Lower leg skin (tissue), 3 donors: ENCODE data around the gene GSTCD.

Experiments used
- POLR2A ChIP-seq, 2 donors: fragments of 450-650 bp; IDR thresholded peaks; one replicate each; pipeline ENCODE4 v1.6.1; 2016 to 2017; ENCODE audit warnings: antibody characterized with exemption in 2 of 2, mild to moderate bottlenecking in 1 of 2, moderate library complexity in 1 of 2
- TF ChIP-seq, protein P1 (sequence below), 3 donors: fragments of 450-650 bp; IDR thresholded peaks; one replicate each; pipeline ENCODE4 v1.5.1; 2016; ENCODE audit warnings: antibody characterized with exemption in 3 of 3, mild to moderate bottlenecking in 3 of 3, moderate library complexity in 2 of 3

DNA sequence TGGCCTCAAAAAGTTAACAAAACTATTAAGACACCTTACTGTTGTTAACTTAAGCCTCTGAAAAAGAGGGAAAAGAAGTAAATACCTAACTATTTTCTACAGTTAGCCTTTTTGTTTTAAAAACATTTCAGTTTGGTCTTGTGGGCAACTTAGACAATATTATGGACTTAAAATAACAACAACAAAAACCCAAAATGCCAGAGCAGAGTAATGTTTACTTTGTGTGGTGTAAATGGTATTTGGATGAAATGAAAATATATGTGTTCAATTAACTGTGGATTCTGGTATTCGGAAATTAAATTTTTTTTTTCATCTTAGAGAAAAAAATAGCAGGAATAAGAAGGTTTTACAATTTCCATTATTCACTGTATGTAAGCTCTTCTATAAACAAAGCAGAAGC is 107.1 kb downstream of the GSTCD start:
- TF ChIP-seq, protein P1, sequence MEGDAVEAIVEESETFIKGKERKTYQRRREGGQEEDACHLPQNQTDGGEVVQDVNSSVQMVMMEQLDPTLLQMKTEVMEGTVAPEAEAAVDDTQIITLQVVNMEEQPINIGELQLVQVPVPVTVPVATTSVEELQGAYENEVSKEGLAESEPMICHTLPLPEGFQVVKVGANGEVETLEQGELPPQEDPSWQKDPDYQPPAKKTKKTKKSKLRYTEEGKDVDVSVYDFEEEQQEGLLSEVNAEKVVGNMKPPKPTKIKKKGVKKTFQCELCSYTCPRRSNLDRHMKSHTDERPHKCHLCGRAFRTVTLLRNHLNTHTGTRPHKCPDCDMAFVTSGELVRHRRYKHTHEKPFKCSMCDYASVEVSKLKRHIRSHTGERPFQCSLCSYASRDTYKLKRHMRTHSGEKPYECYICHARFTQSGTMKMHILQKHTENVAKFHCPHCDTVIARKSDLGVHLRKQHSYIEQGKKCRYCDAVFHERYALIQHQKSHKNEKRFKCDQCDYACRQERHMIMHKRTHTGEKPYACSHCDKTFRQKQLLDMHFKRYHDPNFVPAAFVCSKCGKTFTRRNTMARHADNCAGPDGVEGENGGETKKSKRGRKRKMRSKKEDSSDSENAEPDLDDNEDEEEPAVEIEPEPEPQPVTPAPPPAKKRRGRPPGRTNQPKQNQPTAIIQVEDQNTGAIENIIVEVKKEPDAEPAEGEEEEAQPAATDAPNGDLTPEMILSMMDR (IDR thresholded peaks at IDR 0.05), result no peak
- TF ChIP-seq POLR2A (IDR thresholded peaks at IDR 0.05), result no peak
